ENCODE data around the gene IL1R1.

IL1R1 gene

GRCh38 chr2:102141011-102141943, 1.3 kb upstream of the IL1R1 start:
- DNase-seq: no peak

DNA sequence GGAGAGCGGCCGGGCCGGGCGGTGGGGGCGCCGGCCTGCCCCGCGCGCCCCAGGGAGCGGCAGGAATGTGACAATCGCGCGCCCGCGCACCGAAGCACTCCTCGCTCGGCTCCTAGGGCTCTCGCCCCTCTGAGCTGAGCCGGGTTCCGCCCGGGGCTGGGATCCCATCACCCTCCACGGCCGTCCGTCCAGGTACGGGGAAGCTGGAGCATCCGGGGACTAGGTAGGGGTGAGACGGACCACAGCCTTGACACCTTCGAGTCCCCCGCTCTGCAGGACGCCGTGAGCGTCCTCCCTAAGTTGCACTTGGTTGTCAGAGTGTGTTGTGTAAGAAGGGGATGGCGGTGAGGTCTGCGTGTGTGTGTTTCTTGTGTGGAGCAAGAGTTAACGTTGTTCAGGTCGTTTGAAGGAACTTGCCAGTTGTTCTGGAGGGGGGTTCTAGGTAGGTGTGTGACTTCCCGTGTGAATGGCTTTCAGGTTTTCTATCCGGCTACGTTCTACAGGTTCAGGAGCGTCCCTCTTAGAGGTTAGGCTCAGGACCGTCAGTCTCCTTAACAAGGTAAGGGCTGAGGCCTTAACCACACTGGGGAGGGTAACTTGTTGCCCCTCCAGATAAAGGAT, 393 bp downstream of the IL1R1 start:
- no peak for DNase-seq

DNA sequence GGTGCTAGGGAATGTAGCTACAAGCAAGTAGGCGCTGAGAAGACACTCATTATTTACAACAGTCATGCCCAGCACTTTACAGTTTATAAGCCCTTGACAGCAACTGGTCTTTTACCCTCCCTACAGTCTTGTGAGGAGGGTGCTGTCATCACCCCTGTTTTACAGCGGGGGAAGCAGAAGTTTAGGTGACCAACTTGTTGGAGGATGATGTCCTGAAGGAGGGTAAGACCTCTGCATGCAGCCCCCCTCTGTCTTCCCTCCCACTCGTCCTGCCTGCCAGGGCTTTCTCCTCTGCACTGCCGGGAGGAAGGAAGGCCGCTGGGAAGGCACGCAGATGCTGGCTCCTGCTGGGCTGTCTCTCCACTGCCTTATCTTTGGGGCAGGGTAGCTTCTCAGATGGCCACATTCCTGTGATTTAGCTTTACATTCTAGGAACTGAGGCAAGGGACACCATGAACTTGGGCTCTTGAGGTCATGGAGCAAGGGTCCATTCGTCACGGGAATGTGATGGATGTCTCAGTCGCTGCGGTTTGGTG, 972 bp downstream of the IL1R1 start:
- DNase-seq: no peak

DNA sequence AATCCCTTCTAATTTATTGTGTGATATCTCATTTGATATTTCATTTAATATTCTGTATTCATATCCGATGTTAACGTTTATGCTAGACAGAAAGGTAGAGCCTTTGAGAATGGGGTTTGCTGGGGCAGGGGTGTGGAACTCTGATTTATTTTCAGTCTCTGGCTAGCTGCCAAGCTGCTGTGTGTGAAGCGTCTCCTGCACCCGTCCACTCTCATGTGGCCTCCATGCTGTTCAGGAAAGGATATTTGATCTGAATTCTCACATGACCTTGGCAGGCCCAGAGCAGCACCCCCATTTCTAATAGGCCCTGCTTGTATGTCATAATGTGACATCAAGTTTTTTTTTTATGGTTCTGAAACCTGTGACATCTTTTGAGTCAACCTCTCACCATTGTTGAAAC, 1.6 kb downstream of the IL1R1 start:
- DNase-seq: no peak

- no peak for DNase-seq
Measured at GRCh38 chr2:102145107-102145506, 2.6 kb downstream of the IL1R1 start.

DNA sequence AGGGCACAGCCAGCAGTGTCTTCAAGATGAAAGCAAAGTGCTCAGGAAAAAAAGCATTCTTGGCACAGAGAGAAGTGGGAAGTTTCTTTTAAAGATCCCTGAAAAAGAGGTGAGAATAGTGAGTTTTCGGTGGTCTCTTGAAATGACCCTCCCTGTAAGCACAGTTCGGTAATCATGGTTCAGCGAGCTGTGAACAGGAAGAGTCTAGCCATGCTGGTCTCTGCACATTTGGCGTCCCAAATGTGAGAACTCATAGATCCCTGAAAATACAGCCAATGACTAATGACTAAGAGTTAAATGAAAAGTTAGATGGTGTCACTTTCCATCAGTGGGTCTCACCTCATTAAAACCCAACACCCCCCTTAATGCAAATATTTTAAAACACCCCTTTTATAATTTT, 3.4 kb downstream of the IL1R1 start:
- DNase-seq: no peak

- no peak for DNase-seq
Measured at GRCh38 chr2:102147935-102148334, 5.4 kb downstream of the IL1R1 start.

DNA sequence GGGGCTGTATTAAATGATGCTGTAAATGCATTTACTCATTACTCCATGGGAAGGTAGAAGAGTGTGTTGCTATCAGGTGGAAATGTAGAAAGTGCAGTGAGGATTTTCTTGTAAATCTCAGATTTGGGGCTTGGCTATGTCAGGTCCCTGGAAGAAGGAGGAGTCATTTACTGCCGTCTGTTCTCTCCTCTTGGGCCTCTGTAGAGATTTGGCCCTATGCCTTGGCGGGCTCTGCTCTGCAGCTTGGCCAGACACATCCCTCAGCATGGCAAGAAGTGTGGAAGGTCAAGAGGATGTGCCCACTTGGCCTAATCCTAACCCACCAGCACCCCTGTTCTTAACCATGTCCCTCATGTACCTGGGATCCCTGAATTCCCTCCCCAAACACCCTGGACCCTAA, 6.7 kb downstream of the IL1R1 start:
- no peak for DNase-seq

DNA sequence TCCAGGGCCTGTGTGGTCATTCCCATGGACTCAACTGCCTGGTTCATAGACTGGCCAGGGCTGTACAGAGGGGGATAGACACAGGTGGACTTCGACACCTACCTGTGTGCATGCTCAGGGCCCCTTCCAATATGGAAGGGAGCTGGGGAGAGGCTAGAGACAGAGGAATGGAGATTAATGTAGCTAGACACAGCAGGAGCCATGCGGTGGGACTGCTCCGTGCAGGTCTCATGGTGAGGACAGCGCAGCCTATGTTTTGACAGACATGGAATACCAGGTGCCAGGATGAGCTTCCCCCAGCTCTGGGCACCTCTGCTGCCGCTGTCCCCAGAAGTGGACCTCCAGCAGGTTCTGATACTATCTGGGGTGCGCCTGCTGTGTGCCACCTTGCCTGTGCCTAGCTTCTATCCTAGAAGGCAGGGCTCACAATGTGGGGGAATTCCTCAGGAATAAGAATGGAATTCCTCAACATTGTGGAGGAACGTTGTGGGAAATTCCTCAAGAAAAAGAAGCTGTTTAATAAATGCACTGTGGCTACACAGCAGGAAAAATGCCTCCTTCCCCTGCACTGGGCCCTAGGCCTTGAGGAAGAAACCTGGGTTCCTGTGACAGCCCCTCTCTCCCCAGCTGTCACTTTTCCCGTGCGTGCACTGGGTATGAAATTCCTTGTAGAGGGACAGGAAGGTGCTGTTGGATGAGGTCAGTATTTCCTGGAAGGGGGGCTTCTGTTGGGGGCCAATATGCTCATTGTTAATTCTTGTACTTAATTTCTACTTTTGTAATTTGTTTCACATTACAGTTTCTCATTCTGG, 7.3 kb downstream of the IL1R1 start:
- no peak for DNase-seq

DNA sequence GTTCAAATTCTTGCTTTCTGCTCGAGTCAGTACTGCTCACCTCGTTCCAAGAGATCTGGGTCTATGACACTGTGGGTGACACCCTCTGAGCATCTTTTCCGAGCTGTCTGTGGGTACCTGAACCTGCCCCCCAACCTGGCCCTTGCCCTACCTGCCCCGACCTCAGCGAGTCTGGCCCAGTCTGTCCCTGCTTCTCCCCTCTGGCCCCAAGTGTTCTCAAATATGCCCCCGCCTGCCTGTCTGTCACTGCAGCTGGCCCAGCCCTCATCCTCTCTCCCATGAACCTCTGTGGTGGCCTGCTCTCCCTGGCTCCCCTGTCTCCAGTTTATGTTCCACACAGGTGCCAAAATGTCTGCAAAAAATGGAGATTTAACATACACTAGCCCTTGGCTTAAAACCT, 11.8 kb downstream of the IL1R1 start:
- DNase-seq: no peak

GRCh38 chr2:102154946-102155702, 12.6 kb downstream of the IL1R1 start:
- DNase-seq: no peak

DNA sequence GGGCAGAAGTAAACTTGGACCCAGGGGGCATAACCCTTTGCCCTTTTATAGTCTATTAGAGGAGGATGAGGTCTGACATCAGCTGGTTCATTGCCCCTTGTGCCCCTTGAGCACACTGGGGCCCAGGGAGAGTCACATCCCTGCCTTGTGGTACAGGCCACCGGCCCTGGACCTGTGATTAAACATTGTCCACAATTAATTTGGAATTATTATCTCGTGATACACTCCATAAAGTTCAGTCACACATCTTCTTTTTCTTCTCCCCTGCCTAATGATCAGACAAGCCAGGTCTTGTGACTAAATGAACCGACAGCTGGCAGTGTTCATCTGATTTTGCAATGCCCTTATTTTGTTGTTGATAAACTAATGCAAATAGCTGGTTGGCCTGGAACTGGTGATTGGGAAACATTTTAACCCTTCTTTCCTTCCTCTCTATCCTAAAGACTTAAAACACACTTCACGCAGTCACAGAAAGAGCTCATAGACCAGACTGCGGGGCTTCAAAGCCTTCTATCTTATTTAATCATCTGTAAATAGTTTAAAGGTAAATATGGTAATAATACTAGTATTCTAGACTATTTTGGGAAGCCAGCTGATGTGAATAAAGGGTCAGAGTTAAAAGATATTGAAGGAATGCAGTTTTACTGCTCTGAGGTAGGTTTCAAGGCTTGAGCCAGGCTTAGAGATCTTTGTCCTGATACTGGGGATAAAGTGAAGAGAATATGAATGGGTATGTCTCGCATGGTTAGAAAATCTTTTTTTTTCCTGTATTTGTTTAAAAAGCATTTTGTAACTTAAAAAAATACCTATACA, 13.4 kb downstream of the IL1R1 start:
- DNase-seq: no peak

GRCh38 chr2:102158011-102158755, 15.6 kb downstream of the IL1R1 start:
- no peak for DNase-seq

- DNase-seq: no peak
Measured at GRCh38 chr2:102159295-102159694, 16.7 kb downstream of the IL1R1 start.

GRCh38 chr2:102166189-102166845, 23.8 kb downstream of the IL1R1 start:
- no peak for DNase-seq

GRCh38 chr2:102168026-102168771, 25.7 kb downstream of the IL1R1 start:
- DNase-seq: no peak

- no peak for DNase-seq
Measured at GRCh38 chr2:102171946-102172345, 29.4 kb downstream of the IL1R1 start.

DNA sequence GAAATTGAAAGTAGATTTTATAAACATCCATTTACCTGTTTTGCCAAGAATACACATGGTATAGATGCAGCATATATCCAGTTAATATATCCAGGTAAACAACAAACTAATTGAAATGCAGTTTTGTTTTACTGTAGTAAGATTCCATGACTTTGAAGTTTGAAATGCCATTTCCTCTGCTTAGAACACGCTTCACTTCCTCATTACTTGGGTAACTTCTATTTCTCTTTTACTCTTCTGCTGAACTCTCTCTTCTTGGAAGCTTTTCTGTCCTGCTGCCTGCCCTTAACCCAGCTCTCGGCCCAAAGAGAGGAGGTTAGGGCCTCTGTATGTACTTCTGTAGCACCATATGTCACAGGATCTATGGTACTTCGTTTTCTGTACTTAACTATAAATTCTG, 30.2 kb downstream of the IL1R1 start:
- no peak for DNase-seq

GRCh38 chr2:102176172-102176571, 33.6 kb downstream of the IL1R1 start:
- DNase-seq: no peak

Measured in CD4-positive, alpha-beta T cell treated with Interferon alpha-2 for 1 hour (primary cell).